MM.1S (cell line): Measurements from ENCODE around the gene PRR19.

Source experiments
- DNase-seq: peaks from one replicate; pipeline ENCODE4 v3.0.0-alpha.2; 2015
- H2AFZ ChIP-seq: fragments of 300-600 bp; sonication (generic); 2 replicates; pipeline ENCODE4 v1.6.0; 2016; ENCODE audit warnings: antibody characterized with exemption, low read length
- H3F3A ChIP-seq: fragments of 300-600 bp; sonication (generic); 2 replicates; pipeline ENCODE4 v1.6.1; 2016; ENCODE audit warnings: mild to moderate bottlenecking, antibody characterized with exemption, low read length, moderate library complexity, mixed read lengths; ENCODE audit not compliant: insufficient read depth
- H3K27ac ChIP-seq: fragments of 300-600 bp; sonication (generic); 2 replicates; pipeline ENCODE4 v1.5.1; 2016; ENCODE audit warnings: mild to moderate bottlenecking, low read length
- H3K27me3 ChIP-seq: fragments of 300-600 bp; sonication (generic); replicated peaks from 2 replicates; pipeline ENCODE4 v1.6.0; 2016; ENCODE audit warnings: low read length; ENCODE audit not compliant: insufficient read depth
- H3K36me3 ChIP-seq: fragments of 300-600 bp; sonication (generic); replicated peaks from 2 replicates; pipeline ENCODE4 v1.6.1; 2016; ENCODE audit warnings: mild to moderate bottlenecking, low read length, mixed read lengths; ENCODE audit not compliant: insufficient read depth
- H3K4me1 ChIP-seq: fragments of 300-600 bp; sonication (generic); 2 replicates; pipeline ENCODE4 v1.6.1; 2016; ENCODE audit warnings: low read length, mixed read lengths
- H3K4me2 ChIP-seq: fragments of 300-600 bp; sonication (generic); 2 replicates; pipeline ENCODE4 v1.6.0; 2016; ENCODE audit warnings: low read depth, low read length
- H3K4me3 ChIP-seq: fragments of 300-600 bp; sonication (generic); 2 replicates; pipeline ENCODE4 v1.5.1; 2016; ENCODE audit warnings: low read length, mixed read lengths
- H3K79me2 ChIP-seq: fragments of 300-600 bp; sonication (generic); 2 replicates; pipeline ENCODE4 v1.6.1; 2016; ENCODE audit warnings: mixed run types, low read length, mixed read lengths
- H3K9ac ChIP-seq: fragments of 300-600 bp; sonication (generic); 2 replicates; pipeline ENCODE4 v1.6.1; 2016; ENCODE audit warnings: low read length, mixed read lengths
- H3K9me2 ChIP-seq: fragments of 300-600 bp; sonication (generic); replicated peaks from 2 replicates; pipeline ENCODE4 v1.6.1; 2016; ENCODE audit warnings: mild to moderate bottlenecking, low read length, mixed read lengths; ENCODE audit not compliant: insufficient read depth
- H3K9me3 ChIP-seq: fragments of 300-600 bp; sonication (generic); replicated peaks from 2 replicates; pipeline ENCODE4 v1.6.1; 2016; ENCODE audit warnings: mild to moderate bottlenecking, low read length, mixed read lengths; ENCODE audit not compliant: insufficient read depth
- H4K20me1 ChIP-seq: fragments of 300-600 bp; sonication (generic); 2 replicates; pipeline ENCODE4 v1.6.1; 2016; ENCODE audit warnings: mild to moderate bottlenecking, low read length, moderate library complexity, mixed read lengths; ENCODE audit not compliant: insufficient read depth
- EZH2 ChIP-seq: fragments of 300-600 bp; sonication (generic); optimal IDR thresholded peaks from 2 replicates; pipeline ENCODE3; 2017; ENCODE audit warnings: low read depth, mild to moderate bottlenecking, antibody characterized with exemption, low read length, mixed read lengths
- EZH2phosphoT487 ChIP-seq: fragments of 300-600 bp; sonication (generic); IDR thresholded peaks from 2 replicates; pipeline ENCODE4 v1.6.1; 2018; ENCODE audit warnings: antibody characterized with exemption, low read length
- TF ChIP-seq, protein P1 (sequence below): fragments of 300-600 bp; sonication (generic); IDR thresholded peaks from 2 replicates; pipeline ENCODE4 v1.5.1; 2016; ENCODE audit warnings: antibody characterized with exemption, low read length, mixed read lengths

The PRR19 gene

DNA sequence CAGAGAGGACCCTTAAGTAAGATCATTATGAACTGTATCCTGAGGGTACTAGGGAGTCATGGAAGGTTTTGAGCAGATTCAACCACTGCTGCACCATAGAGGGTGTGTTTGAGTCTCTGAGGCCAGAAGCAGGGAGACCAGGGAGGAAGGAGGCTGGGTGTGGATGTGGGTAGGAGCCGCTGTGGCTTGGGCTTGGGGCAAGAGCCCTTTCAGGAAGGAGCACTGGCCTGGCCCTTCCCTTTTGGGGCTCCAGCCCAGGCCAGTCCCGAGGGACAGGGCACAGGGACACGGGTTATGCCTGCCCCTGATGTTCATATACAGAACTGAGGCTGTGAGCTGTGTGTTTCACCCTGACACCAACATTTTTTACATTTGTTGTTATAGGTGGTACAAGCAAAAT lies 25.6 kb upstream of the PRR19 start:
- Histone ChIP-seq H3K36me3 (no peaks in the 10 kb centered on the region), H3F3A (0 out of 2 replicates have a peak, but pooled peaks cover 1% of the 10 kb centered on the region), H3K4me2 (no peak overlapping the region), H3K9me2 (no peaks in the 10 kb centered on the region), H3K4me3 (no peak overlapping the region), H3K27me3 (no peaks in the 10 kb centered on the region), H3K79me2 (peaks cover 36% of the 10 kb centered on the region), H3K9me3 (no peaks in the 10 kb centered on the region), H3K4me1 (peaks cover 13% of the 10 kb centered on the region), H4K20me1 (no peaks in the 10 kb centered on the region), H3K27ac (no peak overlapping the region), H3K9ac (no peak overlapping the region), H2AFZ (no peak overlapping the region)
- no peak for DNase-seq
- TF ChIP-seq EZH2 (no peak), EZH2phosphoT487 (no peak)
- TF ChIP-seq, protein P1, sequence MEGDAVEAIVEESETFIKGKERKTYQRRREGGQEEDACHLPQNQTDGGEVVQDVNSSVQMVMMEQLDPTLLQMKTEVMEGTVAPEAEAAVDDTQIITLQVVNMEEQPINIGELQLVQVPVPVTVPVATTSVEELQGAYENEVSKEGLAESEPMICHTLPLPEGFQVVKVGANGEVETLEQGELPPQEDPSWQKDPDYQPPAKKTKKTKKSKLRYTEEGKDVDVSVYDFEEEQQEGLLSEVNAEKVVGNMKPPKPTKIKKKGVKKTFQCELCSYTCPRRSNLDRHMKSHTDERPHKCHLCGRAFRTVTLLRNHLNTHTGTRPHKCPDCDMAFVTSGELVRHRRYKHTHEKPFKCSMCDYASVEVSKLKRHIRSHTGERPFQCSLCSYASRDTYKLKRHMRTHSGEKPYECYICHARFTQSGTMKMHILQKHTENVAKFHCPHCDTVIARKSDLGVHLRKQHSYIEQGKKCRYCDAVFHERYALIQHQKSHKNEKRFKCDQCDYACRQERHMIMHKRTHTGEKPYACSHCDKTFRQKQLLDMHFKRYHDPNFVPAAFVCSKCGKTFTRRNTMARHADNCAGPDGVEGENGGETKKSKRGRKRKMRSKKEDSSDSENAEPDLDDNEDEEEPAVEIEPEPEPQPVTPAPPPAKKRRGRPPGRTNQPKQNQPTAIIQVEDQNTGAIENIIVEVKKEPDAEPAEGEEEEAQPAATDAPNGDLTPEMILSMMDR, result no peak

DNA sequence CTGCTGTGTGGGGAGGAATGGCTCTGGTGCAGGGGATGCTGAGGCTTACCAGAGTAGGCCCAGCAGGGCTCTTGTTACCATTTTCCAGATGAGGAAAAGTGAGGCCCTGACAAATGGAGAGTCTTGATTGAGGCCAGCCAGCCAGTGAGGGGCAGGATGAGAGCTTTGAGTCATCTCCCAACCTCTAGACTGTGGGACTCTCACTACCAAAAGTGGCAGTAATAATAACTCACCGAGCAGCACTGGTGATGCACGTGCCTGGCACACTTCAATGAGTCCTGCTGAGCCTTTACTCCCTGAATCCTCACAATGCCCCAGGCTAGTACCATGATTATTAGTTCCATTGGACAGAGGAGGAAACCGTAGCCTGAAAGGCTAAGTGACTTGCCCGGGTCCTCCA lies 25.1 kb upstream of the PRR19 start:
- Histone ChIP-seq H3K36me3 (no peaks in the 10 kb centered on the region), H3K9ac (no peak overlapping the region), H3K9me2 (no peaks in the 10 kb centered on the region), H3K4me2 (no peak overlapping the region), H3K4me3 (no peak overlapping the region), H4K20me1 (no peaks in the 10 kb centered on the region), H3K27me3 (no peaks in the 10 kb centered on the region), H3F3A (0 out of 2 replicates have a peak, but pooled peaks cover 2% of the 10 kb centered on the region), H3K4me1 (peaks cover 8% of the 10 kb centered on the region), H3K27ac (no peak overlapping the region), H2AFZ (no peak overlapping the region), H3K79me2 (peaks cover 31% of the 10 kb centered on the region), H3K9me3 (no peaks in the 10 kb centered on the region)
- no peak for TF ChIP-seq EZH2
- no peak for DNase-seq

DNA sequence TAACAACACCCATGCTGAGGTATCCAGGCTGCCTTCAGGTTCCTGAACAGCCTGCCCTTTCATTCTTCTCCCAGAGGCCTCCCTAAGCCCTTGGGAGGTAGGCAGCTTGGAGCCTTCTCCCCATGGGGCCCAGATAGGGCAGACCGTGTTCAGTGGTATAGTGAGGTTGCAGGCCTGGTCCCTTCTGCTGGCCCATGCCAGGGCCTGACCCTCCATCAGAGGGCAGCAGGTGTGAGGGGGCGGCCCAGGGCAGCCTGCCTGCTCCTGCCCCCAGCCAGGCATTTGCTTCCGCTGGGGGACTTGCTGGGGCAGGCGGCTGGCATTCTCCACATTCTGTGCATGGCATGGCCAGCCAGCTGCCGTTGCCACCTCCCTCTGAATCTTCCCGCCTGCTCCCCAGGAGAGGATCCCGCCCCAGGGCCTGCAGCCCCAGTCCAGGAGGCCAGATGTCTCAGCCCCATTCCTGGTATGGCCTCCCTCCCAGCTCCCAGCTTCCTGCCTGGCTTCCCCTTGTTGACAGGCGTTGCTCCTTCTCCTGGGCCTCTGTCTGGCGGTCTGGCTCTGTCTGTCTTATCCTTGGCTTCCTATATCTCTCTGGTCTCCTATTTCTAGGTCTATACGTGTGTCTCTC lies 24.0 kb upstream of the PRR19 start:
- H3K4me1 ChIP-seq, result peaks cover 10% of the 10 kb centered on the region
- no peaks in the 10 kb centered on the region for H3K9me2 ChIP-seq
- no peak overlapping the region for H3K9ac ChIP-seq
- H3K9me3 ChIP-seq, result no peaks in the 10 kb centered on the region
- H2AFZ ChIP-seq, result no peak overlapping the region
- no peak for DNase-seq
- H3K4me3 ChIP-seq, result no peak overlapping the region
- TF ChIP-seq EZH2phosphoT487 (no peak), EZH2 (no peak)
- TF ChIP-seq, protein P1, result no peak
- H3K27me3 ChIP-seq, result no peaks in the 10 kb centered on the region
- H3K27ac ChIP-seq, result no peak overlapping the region
- H3K79me2 ChIP-seq, result peaks cover 19% of the 10 kb centered on the region
- no peaks in the 10 kb centered on the region for H4K20me1 ChIP-seq
- H3F3A ChIP-seq, result peaks cover 3% of the 10 kb centered on the region; the same call in 1 of the 2 replicates
- no peak overlapping the region for H3K4me2 ChIP-seq
- H3K36me3 ChIP-seq, result no peaks in the 10 kb centered on the region
